Glutamatergic neuron (in vitro differentiated cells): ENCODE results near the gene SPRR5. TPM values are rescaled to one million over a fixed set of nuclear protein-coding genes. Genes with fewer than 3 reads are reported as not detected.

Experiments used
- DNase-seq: peaks from one replicate; pipeline ENCODE4 v3.0.0; 2022
- H3K27ac Mint-ChIP-seq: one replicate; pipeline ENCODE4 v1.8.0; 2020; ENCODE audit warnings: mild to moderate bottlenecking, mixed read lengths, inconsistent platforms; ENCODE audit not compliant: unreplicated experiment
- H3K27me3 Mint-ChIP-seq: one replicate; pipeline ENCODE4 v1.8.0; 2020; ENCODE audit warnings: mild to moderate bottlenecking, moderate library complexity, mixed read lengths, inconsistent platforms; ENCODE audit not compliant: unreplicated experiment
- H3K36me3 Mint-ChIP-seq: one replicate; pipeline ENCODE4 v1.8.0; 2020; ENCODE audit warnings: mild to moderate bottlenecking, mixed read lengths, inconsistent platforms; ENCODE audit not compliant: unreplicated experiment
- H3K4me1 Mint-ChIP-seq: one replicate; pipeline ENCODE4 v1.8.0; 2020; ENCODE audit warnings: mild to moderate bottlenecking, low read depth, mixed read lengths, inconsistent platforms; ENCODE audit not compliant: unreplicated experiment
- H3K4me3 Mint-ChIP-seq: one replicate; pipeline ENCODE4 v1.8.0; 2020; ENCODE audit warnings: mild to moderate bottlenecking, mixed read lengths, inconsistent platforms; ENCODE audit not compliant: unreplicated experiment
- H3K9me3 Mint-ChIP-seq: one replicate; pipeline ENCODE4 v1.8.0; 2020; ENCODE audit warnings: mild to moderate bottlenecking, moderate library complexity, mixed read lengths, inconsistent platforms; ENCODE audit not compliant: unreplicated experiment
- total RNA-seq: library from RNA; stranded (reverse); fragmentation: NEBNext Ultra II Directional; extraction: Animal tissue kit (Norgen Biotek cat#: 25700); gene quantifications from one replicate; pipeline ENCODE4 v1.2.1, GENCODE V29; 2021; ENCODE audit not compliant: unreplicated experiment
- TF ChIP-seq, protein P1 (sequence below): fragments of 200-600 bp; sonication (generic); IDR thresholded peaks from one replicate; pipeline ENCODE4 v1.5.0; 2021; ENCODE audit not compliant: partially characterized antibody, unreplicated experiment

Gene SPRR5
- total RNA-seq, 1 donor from 2014 or later = not detected

- DNase-seq = no peak
- TF ChIP-seq, protein P1, sequence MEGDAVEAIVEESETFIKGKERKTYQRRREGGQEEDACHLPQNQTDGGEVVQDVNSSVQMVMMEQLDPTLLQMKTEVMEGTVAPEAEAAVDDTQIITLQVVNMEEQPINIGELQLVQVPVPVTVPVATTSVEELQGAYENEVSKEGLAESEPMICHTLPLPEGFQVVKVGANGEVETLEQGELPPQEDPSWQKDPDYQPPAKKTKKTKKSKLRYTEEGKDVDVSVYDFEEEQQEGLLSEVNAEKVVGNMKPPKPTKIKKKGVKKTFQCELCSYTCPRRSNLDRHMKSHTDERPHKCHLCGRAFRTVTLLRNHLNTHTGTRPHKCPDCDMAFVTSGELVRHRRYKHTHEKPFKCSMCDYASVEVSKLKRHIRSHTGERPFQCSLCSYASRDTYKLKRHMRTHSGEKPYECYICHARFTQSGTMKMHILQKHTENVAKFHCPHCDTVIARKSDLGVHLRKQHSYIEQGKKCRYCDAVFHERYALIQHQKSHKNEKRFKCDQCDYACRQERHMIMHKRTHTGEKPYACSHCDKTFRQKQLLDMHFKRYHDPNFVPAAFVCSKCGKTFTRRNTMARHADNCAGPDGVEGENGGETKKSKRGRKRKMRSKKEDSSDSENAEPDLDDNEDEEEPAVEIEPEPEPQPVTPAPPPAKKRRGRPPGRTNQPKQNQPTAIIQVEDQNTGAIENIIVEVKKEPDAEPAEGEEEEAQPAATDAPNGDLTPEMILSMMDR = no peak
- no peak overlapping the region for H3K27ac Mint-ChIP-seq
- H3K36me3 Mint-ChIP-seq = no peaks in the 10 kb centered on the region
- H3K4me3 Mint-ChIP-seq = no peak overlapping the region
- no peaks in the 10 kb centered on the region for H3K4me1 Mint-ChIP-seq
- H3K9me3 Mint-ChIP-seq = no peaks in the 10 kb centered on the region
- H3K27me3 Mint-ChIP-seq = no peaks in the 10 kb centered on the region
Observed at GRCh38 chr1:152997901-152998300, 50.9 kb downstream of the SPRR5 start.

DNA sequence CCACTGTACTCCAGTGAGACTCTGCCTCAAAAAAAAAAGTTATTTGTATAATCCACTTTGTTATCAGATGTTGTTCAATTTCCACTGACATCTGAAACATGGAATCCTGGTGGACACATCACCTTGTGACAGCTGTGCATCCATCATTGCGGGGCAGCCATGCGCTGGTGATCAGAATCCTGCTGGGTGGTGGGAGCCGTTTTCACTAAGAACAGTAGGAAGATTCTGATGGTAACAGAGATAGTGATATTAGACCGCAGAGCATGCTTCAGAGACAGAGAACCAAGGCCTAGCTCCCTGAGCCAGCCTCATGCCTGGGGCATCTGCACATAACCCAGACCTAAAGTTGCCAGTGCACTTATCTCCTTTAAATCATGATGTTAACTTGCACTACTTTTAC is 51.5 kb downstream of the SPRR5 start:
- Mint-ChIP-seq H3K27me3 (no peaks in the 10 kb centered on the region), H3K27ac (no peak overlapping the region), H3K4me3 (no peak overlapping the region), H3K9me3 (no peaks in the 10 kb centered on the region), H3K4me1 (no peaks in the 10 kb centered on the region), H3K36me3 (no peaks in the 10 kb centered on the region)
- DNase-seq = no peak
- TF ChIP-seq, protein P1 = no peak

Other genes with a start within 250 kb of the SPRR5 start
- not detected for gene LCE2A, start 248.9 kb upstream of the SPRR5 start, total RNA-seq
- not detected for gene LCE4A, start 239.0 kb upstream of the SPRR5 start, total RNA-seq
- not detected for gene KPRP, start 189.2 kb upstream of the SPRR5 start, total RNA-seq
- not detected for gene LCE1F, start 172.1 kb upstream of the SPRR5 start, total RNA-seq
- not detected for gene LCE1E, start 160.9 kb upstream of the SPRR5 start, total RNA-seq
- gene LCE1D, start 150.5 kb upstream of the SPRR5 start, total RNA-seq = not detected
- gene LCE1C, start 140.6 kb upstream of the SPRR5 start, total RNA-seq = not detected
- not detected for gene LCE1B, start 135.2 kb upstream of the SPRR5 start, total RNA-seq
- gene LCE1A, start 119.7 kb upstream of the SPRR5 start, total RNA-seq = not detected
- not detected for gene LCE6A, start 104.3 kb upstream of the SPRR5 start, total RNA-seq
- not detected for gene LCE7A, start 87.2 kb upstream of the SPRR5 start, total RNA-seq
- gene SMCP, start 68.9 kb upstream of the SPRR5 start, total RNA-seq = not detected
- not detected for gene IVL, start 38.7 kb upstream of the SPRR5 start, total RNA-seq
- not detected for gene SPRR4, start 23.4 kb downstream of the SPRR5 start, total RNA-seq
- not detected for gene SPRR1A, start 36.9 kb downstream of the SPRR5 start, total RNA-seq
- gene SPRR3, start 54.5 kb downstream of the SPRR5 start, total RNA-seq = not detected
- not detected for gene SPRR1B, start 84.0 kb downstream of the SPRR5 start, total RNA-seq
- gene SPRR2D, start 93.9 kb downstream of the SPRR5 start, total RNA-seq = not detected
- gene SPRR2A, start 110.3 kb downstream of the SPRR5 start, total RNA-seq = not detected
- not detected for gene SPRR2B, start 124.4 kb downstream of the SPRR5 start, total RNA-seq
- not detected for gene SPRR2E, start 147.3 kb downstream of the SPRR5 start, total RNA-seq
- gene SPRR2F, start 166.3 kb downstream of the SPRR5 start, total RNA-seq = not detected
- not detected for gene SPRR2G, start 203.7 kb downstream of the SPRR5 start, total RNA-seq